ENCODE measurements around the gene EFHD2.

GRCh38 chr1:15390667-15391066 lies 19.0 kb upstream of the EFHD2 start:
- TF ChIP-seq POLR2A (IDR thresholded peaks at IDR 0.05) (no peak), CTCF (IDR thresholded peaks at IDR 0.05) (no peak)
